ENCODE results near the gene RTEL1. TPM values are rescaled to one million over a fixed set of nuclear protein-coding genes. Genes with fewer than 3 reads are reported as not detected.
A peak's percentile ranks its signal among the peaks of the same experiment; 100 is the strongest.
"Not testable (repeated sequence)": the region's sequence is repeated elsewhere in the genome, so short reads cannot be mapped to it uniquely, and the experiment has no call there.

The RTEL1 gene
- total RNA-seq, 1 donor from 2014 or later = 20.4 TPM

- Mint-ChIP-seq H3K4me3 (ENCODE audit: unreplicated experiment) (peak overlapping the region; percentile 97), H3K27me3 (ENCODE audit: low read depth) (no peaks in the 10 kb centered on the region), H3K4me1 (ENCODE audit: low read depth) (peaks cover 20% of the 10 kb centered on the region), H3K27ac (ENCODE audit: unreplicated experiment) (peak overlapping the region; percentile 95), H3K36me3 (ENCODE audit: low read depth) (peaks cover 4% of the 10 kb centered on the region), H3K9me3 (ENCODE audit: low read depth) (no peaks in the 10 kb centered on the region)
- no peak for TF ChIP-seq CTCF (IDR thresholded peaks at IDR 0.05)
- peak; percentile 76 for DNase-seq (ENCODE audit: low spot score)
Measured at GRCh38 chr20:63659370-63659769, 1.3 kb downstream of the RTEL1 start.

- peaks cover 20% of the 10 kb centered on the region for H3K4me1 Mint-ChIP-seq (ENCODE audit: low read depth)
- H3K27ac Mint-ChIP-seq (ENCODE audit: unreplicated experiment); DNase-seq (ENCODE audit: low spot score); H3K36me3 Mint-ChIP-seq (ENCODE audit: low read depth); H3K9me3 Mint-ChIP-seq (ENCODE audit: low read depth); H3K27me3 Mint-ChIP-seq (ENCODE audit: low read depth): not testable (repeated sequence)
- peak overlapping the region; percentile 97 for H3K4me3 Mint-ChIP-seq (ENCODE audit: unreplicated experiment)
Measured at GRCh38 chr20:63660174-63660573, 2.1 kb downstream of the RTEL1 start.

GRCh38 chr20:63660622-63661021 lies 2.5 kb downstream of the RTEL1 start:
- TF ChIP-seq CTCF (IDR thresholded peaks at IDR 0.05) = no peak
- Mint-ChIP-seq H3K9me3 (ENCODE audit: low read depth) (no peaks in the 10 kb centered on the region), H3K4me1 (ENCODE audit: low read depth) (peaks cover 20% of the 10 kb centered on the region), H3K4me3 (ENCODE audit: unreplicated experiment) (no peak overlapping the region), H3K36me3 (ENCODE audit: low read depth) (peaks cover 4% of the 10 kb centered on the region), H3K27ac (ENCODE audit: unreplicated experiment) (no peak overlapping the region), H3K27me3 (ENCODE audit: low read depth) (no peaks in the 10 kb centered on the region)
- no peak for DNase-seq (ENCODE audit: low spot score)

- Mint-ChIP-seq H3K9me3 (ENCODE audit: low read depth) (no peaks in the 10 kb centered on the region), H3K4me1 (ENCODE audit: low read depth) (peaks cover 20% of the 10 kb centered on the region), H3K27ac (ENCODE audit: unreplicated experiment) (no peak overlapping the region), H3K4me3 (ENCODE audit: unreplicated experiment) (no peak overlapping the region), H3K27me3 (ENCODE audit: low read depth) (no peaks in the 10 kb centered on the region), H3K36me3 (ENCODE audit: low read depth) (peaks cover 7% of the 10 kb centered on the region)
- TF ChIP-seq CTCF (IDR thresholded peaks at IDR 0.05) = no peak
- DNase-seq (ENCODE audit: low spot score) = peak; percentile 83
Measured at GRCh38 chr20:63661108-63661507, 3.0 kb downstream of the RTEL1 start.

GRCh38 chr20:63661959-63662812 lies 4.1 kb downstream of the RTEL1 start:
- no peak for TF ChIP-seq CTCF (IDR thresholded peaks at IDR 0.05)
- DNase-seq (ENCODE audit: low spot score) = peak; percentile 93
- H3K4me3 Mint-ChIP-seq (ENCODE audit: unreplicated experiment) = no peak overlapping the region
- no peak overlapping the region for H3K27ac Mint-ChIP-seq (ENCODE audit: unreplicated experiment)
- peaks cover 12% of the 10 kb centered on the region for H3K36me3 Mint-ChIP-seq (ENCODE audit: low read depth)
- no peaks in the 10 kb centered on the region for H3K27me3 Mint-ChIP-seq (ENCODE audit: low read depth)
- no peaks in the 10 kb centered on the region for H3K9me3 Mint-ChIP-seq (ENCODE audit: low read depth)
- H3K4me1 Mint-ChIP-seq (ENCODE audit: low read depth) = peaks cover 20% of the 10 kb centered on the region

GRCh38 chr20:63662813-63663189 lies 4.7 kb downstream of the RTEL1 start:
- DNase-seq (ENCODE audit: low spot score) = no peak
- peaks cover 12% of the 10 kb centered on the region for H3K36me3 Mint-ChIP-seq (ENCODE audit: low read depth)
- no peak overlapping the region for H3K27ac Mint-ChIP-seq (ENCODE audit: unreplicated experiment)
- H3K4me3 Mint-ChIP-seq (ENCODE audit: unreplicated experiment) = no peak overlapping the region
- H3K9me3 Mint-ChIP-seq (ENCODE audit: low read depth) = no peaks in the 10 kb centered on the region
- peaks cover 17% of the 10 kb centered on the region for H3K4me1 Mint-ChIP-seq (ENCODE audit: low read depth)
- no peak for TF ChIP-seq CTCF (IDR thresholded peaks at IDR 0.05)
- no peaks in the 10 kb centered on the region for H3K27me3 Mint-ChIP-seq (ENCODE audit: low read depth)
